ENCODE measurements around the gene MOB3B. TPM values are rescaled to one million over a fixed set of nuclear protein-coding genes. Genes with fewer than 3 reads are reported as not detected.

The MOB3B gene
- total RNA-seq, 1 donor from 2014 or later = 1.1 TPM

DNA sequence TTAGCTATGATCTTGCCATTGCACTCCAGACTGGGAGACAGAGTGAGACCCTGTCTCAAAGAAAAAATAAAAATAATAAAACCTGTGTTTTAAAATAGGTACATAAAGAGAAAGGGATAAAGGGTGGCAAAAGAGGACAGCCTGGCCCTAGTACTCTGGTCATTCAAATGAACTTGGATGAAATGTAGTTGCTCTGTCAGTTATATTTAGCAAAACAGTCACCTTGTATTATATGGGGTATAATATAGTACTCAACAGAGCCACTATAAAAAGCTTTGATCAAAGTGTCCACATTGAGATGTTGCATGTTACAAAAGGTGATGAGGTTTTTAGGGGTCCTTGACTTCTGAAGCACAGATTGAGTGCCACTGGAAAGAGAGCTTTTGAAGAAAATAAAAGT lies 171.6 kb downstream of the MOB3B start:
- Histone ChIP-seq H3K27me3 (ENCODE audit: control insufficient read depth, insufficient read depth, low read length) (no peaks in the 10 kb centered on the region), H3K36me3 (ENCODE audit: control insufficient read depth, insufficient read depth, low read length) (peaks cover 1% of the 10 kb centered on the region), H3K4me3 (ENCODE audit: low read depth, low read length) (no peak overlapping the region)
- TF ChIP-seq, protein P1, sequence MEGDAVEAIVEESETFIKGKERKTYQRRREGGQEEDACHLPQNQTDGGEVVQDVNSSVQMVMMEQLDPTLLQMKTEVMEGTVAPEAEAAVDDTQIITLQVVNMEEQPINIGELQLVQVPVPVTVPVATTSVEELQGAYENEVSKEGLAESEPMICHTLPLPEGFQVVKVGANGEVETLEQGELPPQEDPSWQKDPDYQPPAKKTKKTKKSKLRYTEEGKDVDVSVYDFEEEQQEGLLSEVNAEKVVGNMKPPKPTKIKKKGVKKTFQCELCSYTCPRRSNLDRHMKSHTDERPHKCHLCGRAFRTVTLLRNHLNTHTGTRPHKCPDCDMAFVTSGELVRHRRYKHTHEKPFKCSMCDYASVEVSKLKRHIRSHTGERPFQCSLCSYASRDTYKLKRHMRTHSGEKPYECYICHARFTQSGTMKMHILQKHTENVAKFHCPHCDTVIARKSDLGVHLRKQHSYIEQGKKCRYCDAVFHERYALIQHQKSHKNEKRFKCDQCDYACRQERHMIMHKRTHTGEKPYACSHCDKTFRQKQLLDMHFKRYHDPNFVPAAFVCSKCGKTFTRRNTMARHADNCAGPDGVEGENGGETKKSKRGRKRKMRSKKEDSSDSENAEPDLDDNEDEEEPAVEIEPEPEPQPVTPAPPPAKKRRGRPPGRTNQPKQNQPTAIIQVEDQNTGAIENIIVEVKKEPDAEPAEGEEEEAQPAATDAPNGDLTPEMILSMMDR (IDR thresholded peaks at IDR 0.05; ENCODE audit: insufficient read depth, low read length, severe bottlenecking) = no peak
- no peak for FAIRE-seq
- DNase-seq (ENCODE audit: low read depth) = no peak

- FAIRE-seq (no peak), DNase-seq (ENCODE audit: low read depth) (no peak)
- TF ChIP-seq, protein P1 (IDR thresholded peaks at IDR 0.05; ENCODE audit: insufficient read depth, low read length, severe bottlenecking) = no peak
- Histone ChIP-seq H3K27me3 (ENCODE audit: control insufficient read depth, insufficient read depth, low read length) (no peaks in the 10 kb centered on the region), H3K36me3 (ENCODE audit: control insufficient read depth, insufficient read depth, low read length) (peaks cover 1% of the 10 kb centered on the region), H3K4me3 (ENCODE audit: low read depth, low read length) (no peak overlapping the region)
Observed at GRCh38 chr9:27356446-27356845, 173.2 kb downstream of the MOB3B start.

DNA sequence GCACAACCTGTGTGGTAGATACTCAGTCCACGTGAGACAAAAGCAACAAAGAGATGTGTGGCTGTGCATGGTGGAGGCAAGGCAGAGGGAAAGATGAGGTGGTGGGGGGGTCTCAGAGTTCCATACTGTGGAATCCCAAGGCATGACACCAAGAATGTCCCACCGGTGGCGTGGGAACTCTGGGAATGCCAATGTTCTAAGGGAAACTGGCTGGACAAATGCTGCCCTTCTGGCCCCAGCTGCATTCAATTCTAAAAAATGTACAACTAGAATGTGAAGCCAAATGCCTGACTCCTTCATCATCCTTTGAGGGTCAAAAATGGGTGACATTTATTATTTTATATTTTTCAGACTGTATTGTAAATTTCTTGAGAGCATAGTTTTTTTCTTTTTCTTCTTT lies 174.4 kb downstream of the MOB3B start:
- DNase-seq (ENCODE audit: low read depth) (no peak), FAIRE-seq (no peak)
- H3K4me3 ChIP-seq (ENCODE audit: low read depth, low read length) = no peak overlapping the region
- TF ChIP-seq, protein P1 (IDR thresholded peaks at IDR 0.05; ENCODE audit: insufficient read depth, low read length, severe bottlenecking) = no peak
- peaks cover 3% of the 10 kb centered on the region for H3K36me3 ChIP-seq (ENCODE audit: control insufficient read depth, insufficient read depth, low read length)
- no peaks in the 10 kb centered on the region for H3K27me3 ChIP-seq (ENCODE audit: control insufficient read depth, insufficient read depth, low read length)

GRCh38 chr9:27353474-27354229 lies 176.0 kb downstream of the MOB3B start:
- H3K4me3 ChIP-seq (ENCODE audit: low read depth, low read length) = no peak overlapping the region
- DNase-seq (ENCODE audit: low read depth) = no peak
- peaks cover 1% of the 10 kb centered on the region for H3K36me3 ChIP-seq (ENCODE audit: control insufficient read depth, insufficient read depth, low read length)
- TF ChIP-seq, protein P1 (IDR thresholded peaks at IDR 0.05; ENCODE audit: insufficient read depth, low read length, severe bottlenecking) = no peak
- FAIRE-seq = no peak
- no peaks in the 10 kb centered on the region for H3K27me3 ChIP-seq (ENCODE audit: control insufficient read depth, insufficient read depth, low read length)

GRCh38 chr9:27353166-27353473 lies 176.5 kb downstream of the MOB3B start:
- DNase-seq (ENCODE audit: low read depth) (no peak), FAIRE-seq (no peak)
- TF ChIP-seq, protein P1 (IDR thresholded peaks at IDR 0.05; ENCODE audit: insufficient read depth, low read length, severe bottlenecking) = no peak

More at GRCh38 chr9:27353166-27353473, 176.5 kb downstream of the MOB3B start:
- Histone ChIP-seq H3K4me3 (ENCODE audit: low read depth, low read length) (no peak overlapping the region), H3K36me3 (ENCODE audit: control insufficient read depth, insufficient read depth, low read length) (peaks cover 1% of the 10 kb centered on the region), H3K27me3 (ENCODE audit: control insufficient read depth, insufficient read depth, low read length) (no peaks in the 10 kb centered on the region)

Data from bronchial epithelial cell (primary cell).